ENCODE data around the gene NTRK3.

NTRK3 gene

DNA sequence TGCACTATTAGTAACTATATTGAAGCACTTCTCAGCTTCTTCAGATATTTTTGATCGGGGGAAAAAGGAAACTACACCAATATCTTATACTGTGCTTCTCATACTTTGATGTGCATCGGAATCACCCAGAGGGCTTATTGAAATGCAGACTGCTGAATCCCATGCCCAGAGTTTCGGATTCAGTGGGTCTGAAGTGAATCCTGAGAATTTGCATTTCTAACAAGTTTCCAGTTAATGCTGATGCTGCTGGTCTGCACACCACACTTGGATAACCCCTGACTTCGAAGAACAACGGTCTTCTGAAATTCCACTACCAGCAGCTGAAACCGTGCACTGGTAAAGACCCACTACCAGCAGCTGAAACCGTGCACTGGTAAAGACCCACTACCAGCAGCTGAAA, 243.9 kb downstream of the NTRK3 start:
- no peak overlapping the region for H3K9ac ChIP-seq (ENCODE audit: low read depth, low read length)
- no peaks in the 10 kb centered on the region for H3K36me3 ChIP-seq (ENCODE audit: insufficient read depth, low read length)
- H3K4me3 ChIP-seq (ENCODE audit: low read depth in 1 of 2, low read length in 2 of 2): no peak overlapping the region
- no peaks in the 10 kb centered on the region for H3K9me3 ChIP-seq (ENCODE audit: insufficient read depth, low read length, severe bottlenecking)
- no peak for TF ChIP-seq CTCF (IDR thresholded peaks at IDR 0.05; ENCODE audit: borderline replicate concordance, extremely low read depth, low read length, poor library complexity, severe bottlenecking)
- TF ChIP-seq EZH2 (IDR thresholded peaks at IDR 0.05; ENCODE audit: borderline replicate concordance, low read depth, low read length, severe bottlenecking): no peak
- H3K27ac ChIP-seq (ENCODE audit: low read length): no peak overlapping the region
- no peaks in the 10 kb centered on the region for H4K20me1 ChIP-seq (ENCODE audit: insufficient read depth, low read length)
- H3K4me1 ChIP-seq (ENCODE audit: insufficient read depth, low read length): no peaks in the 10 kb centered on the region
- DNase-seq: no peak
- no peak overlapping the region for H3K4me2 ChIP-seq (ENCODE audit: insufficient read depth, low read length)
- no peak for ATAC-seq (ENCODE audit: insufficient read depth, low read depth)
- no peaks in the 10 kb centered on the region for H3K79me2 ChIP-seq (ENCODE audit: insufficient read depth, low read length)
- H2AFZ ChIP-seq (ENCODE audit: low read depth, low read length): no peak overlapping the region
- H3K27me3 ChIP-seq (ENCODE audit: insufficient read depth, low read length, poor library complexity): no peaks in the 10 kb centered on the region

DNA sequence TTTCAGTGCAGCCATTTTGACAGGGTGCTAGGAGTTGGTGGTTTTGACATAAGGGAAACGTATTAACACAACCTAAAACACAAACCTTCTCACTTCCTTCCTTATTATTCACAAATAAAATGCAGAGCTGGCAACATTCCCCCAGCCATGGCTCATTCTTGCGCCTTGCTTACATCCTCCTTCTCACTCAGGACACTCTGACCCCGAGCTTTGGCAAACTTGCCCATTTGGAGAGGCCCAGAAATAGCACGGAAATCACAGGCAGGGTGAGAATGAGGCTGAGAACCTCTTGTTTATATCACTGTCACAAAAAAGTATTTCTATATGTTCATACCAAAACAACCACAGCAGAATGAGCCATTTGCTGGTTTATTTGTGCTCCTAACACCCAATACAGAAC, 244.3 kb downstream of the NTRK3 start:
- no peak for TF ChIP-seq EZH2 (IDR thresholded peaks at IDR 0.05; ENCODE audit: borderline replicate concordance, low read depth, low read length, severe bottlenecking)
- no peak for ATAC-seq (ENCODE audit: insufficient read depth, low read depth)
- Histone ChIP-seq H3K27me3 (ENCODE audit: insufficient read depth, low read length, poor library complexity) (no peaks in the 10 kb centered on the region), H3K27ac (ENCODE audit: low read length) (no peak overlapping the region), H3K9me3 (ENCODE audit: insufficient read depth, low read length, severe bottlenecking) (no peaks in the 10 kb centered on the region), H3K4me3 (ENCODE audit: low read depth in 1 of 2, low read length in 2 of 2) (no peak overlapping the region), H3K36me3 (ENCODE audit: insufficient read depth, low read length) (no peaks in the 10 kb centered on the region), H2AFZ (ENCODE audit: low read depth, low read length) (no peak overlapping the region), H3K4me2 (ENCODE audit: insufficient read depth, low read length) (no peak overlapping the region), H3K9ac (ENCODE audit: low read depth, low read length) (no peak overlapping the region), H3K4me1 (ENCODE audit: insufficient read depth, low read length) (no peaks in the 10 kb centered on the region), H4K20me1 (ENCODE audit: insufficient read depth, low read length) (no peaks in the 10 kb centered on the region), H3K79me2 (ENCODE audit: insufficient read depth, low read length) (no peaks in the 10 kb centered on the region)
- no peak for DNase-seq

DNA sequence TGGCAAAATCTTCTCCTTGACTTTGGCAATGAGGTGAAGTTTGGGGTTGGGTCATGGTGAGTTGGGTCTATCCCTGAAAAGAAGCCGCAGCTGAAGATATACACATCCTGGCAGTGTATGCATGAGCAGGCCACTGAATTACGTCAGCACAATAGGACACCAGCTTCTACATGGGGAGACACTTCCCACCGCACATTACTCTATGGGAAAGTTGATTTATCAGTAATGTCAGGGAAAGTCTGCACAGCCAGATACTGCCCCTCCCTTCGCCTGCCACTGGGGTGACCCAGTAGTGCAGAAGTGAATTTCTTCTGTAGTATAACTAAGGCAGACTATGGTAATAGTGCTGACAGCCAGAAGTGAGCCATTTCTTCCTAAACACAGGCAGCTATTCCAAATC, 245.0 kb downstream of the NTRK3 start:
- no peaks in the 10 kb centered on the region for H3K9me3 ChIP-seq (ENCODE audit: insufficient read depth, low read length, severe bottlenecking)
- H3K27me3 ChIP-seq (ENCODE audit: insufficient read depth, low read length, poor library complexity): no peaks in the 10 kb centered on the region
- no peak overlapping the region for H3K4me3 ChIP-seq (ENCODE audit: low read depth in 1 of 2, low read length in 2 of 2)
- no peak for ATAC-seq (ENCODE audit: insufficient read depth, low read depth)
- TF ChIP-seq EZH2 (IDR thresholded peaks at IDR 0.05; ENCODE audit: borderline replicate concordance, low read depth, low read length, severe bottlenecking): no peak
- no peak for TF ChIP-seq CTCF (IDR thresholded peaks at IDR 0.05; ENCODE audit: borderline replicate concordance, extremely low read depth, low read length, poor library complexity, severe bottlenecking)
- no peaks in the 10 kb centered on the region for H3K79me2 ChIP-seq (ENCODE audit: insufficient read depth, low read length)
- H3K4me1 ChIP-seq (ENCODE audit: insufficient read depth, low read length): no peaks in the 10 kb centered on the region
- no peak overlapping the region for H2AFZ ChIP-seq (ENCODE audit: low read depth, low read length)
- H3K36me3 ChIP-seq (ENCODE audit: insufficient read depth, low read length): no peaks in the 10 kb centered on the region
- H3K9ac ChIP-seq (ENCODE audit: low read depth, low read length): no peak overlapping the region
- H4K20me1 ChIP-seq (ENCODE audit: insufficient read depth, low read length): no peaks in the 10 kb centered on the region
- H3K4me2 ChIP-seq (ENCODE audit: insufficient read depth, low read length): no peak overlapping the region
- no peak for DNase-seq
- H3K27ac ChIP-seq (ENCODE audit: low read length): no peak overlapping the region

DNA sequence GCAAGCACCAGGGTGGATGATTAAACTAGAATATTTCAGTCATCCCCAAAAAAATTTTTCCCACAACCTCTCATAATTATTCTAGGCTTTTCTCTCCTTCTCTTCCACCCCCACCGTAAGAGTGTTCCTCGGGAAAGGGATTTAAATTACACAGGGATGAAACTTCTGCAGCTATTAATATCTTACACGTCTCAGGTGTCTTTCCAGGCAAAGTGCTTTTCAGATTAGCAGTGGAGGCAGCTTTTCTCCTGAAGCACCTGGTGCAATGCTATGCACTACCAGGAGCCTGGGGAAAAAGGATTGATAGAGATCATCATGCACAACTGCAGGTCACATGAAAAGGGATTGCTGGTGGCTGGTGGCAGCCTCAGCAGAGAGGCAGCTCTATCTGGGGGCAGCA, 250.4 kb downstream of the NTRK3 start:
- Histone ChIP-seq H3K9me3 (ENCODE audit: insufficient read depth, low read length, severe bottlenecking) (peaks cover under 1% of the 10 kb centered on the region), H3K27ac (ENCODE audit: low read length) (no peak overlapping the region), H3K36me3 (ENCODE audit: insufficient read depth, low read length) (no peaks in the 10 kb centered on the region), H2AFZ (ENCODE audit: low read depth, low read length) (no peak overlapping the region), H3K27me3 (ENCODE audit: insufficient read depth, low read length, poor library complexity) (no peaks in the 10 kb centered on the region), H3K4me2 (ENCODE audit: insufficient read depth, low read length) (no peak overlapping the region), H3K4me3 (ENCODE audit: low read depth in 1 of 2, low read length in 2 of 2) (no peak overlapping the region), H3K4me1 (ENCODE audit: insufficient read depth, low read length) (no peaks in the 10 kb centered on the region), H4K20me1 (ENCODE audit: insufficient read depth, low read length) (no peaks in the 10 kb centered on the region), H3K79me2 (ENCODE audit: insufficient read depth, low read length) (no peaks in the 10 kb centered on the region), H3K9ac (ENCODE audit: low read depth, low read length) (no peak overlapping the region)
- DNase-seq (no peak), ATAC-seq (ENCODE audit: insufficient read depth, low read depth) (no peak)
- no peak for TF ChIP-seq EZH2 (IDR thresholded peaks at IDR 0.05; ENCODE audit: borderline replicate concordance, low read depth, low read length, severe bottlenecking)
- no peak for TF ChIP-seq CTCF (IDR thresholded peaks at IDR 0.05; ENCODE audit: borderline replicate concordance, extremely low read depth, low read length, poor library complexity, severe bottlenecking)
